Activated naive CD4-positive, alpha-beta T cell treated with anti-CD3 and anti-CD28 coated beads, Interleukin-2, amount 50 U/mL, for 72 hours (primary cell): ENCODE measurements around the gene KRT36. TPM values are rescaled to one million over a fixed set of nuclear protein-coding genes. Genes with fewer than 3 reads are reported as not detected.
A peak's percentile ranks its signal among the peaks of the same experiment; 100 is the strongest.

Experiments used
- ATAC-seq, 2 donors: fragments of 150-1000 bp; cut with Tn5 transposase; 2 replicates each; pipeline ENCODE4 v1.10.0; 2021; ENCODE audit warnings: mild to moderate bottlenecking in 2 of 2, moderate library complexity in 2 of 2
- DNase-seq, 2 donors: peaks; one replicate each; pipeline ENCODE4 v3.0.0; 2021 to 2022; ENCODE audit warnings: low spot score in 2 of 2
- H3K27ac Mint-ChIP-seq, 2 donors: one replicate each; pipeline ENCODE4 v1.8.0; 2022; ENCODE audit warnings: mild to moderate bottlenecking in 2 of 2, mixed read lengths in 2 of 2
- H3K36me3 Mint-ChIP-seq, 2 donors: one replicate each; pipeline ENCODE4 v1.8.0; 2022; ENCODE audit warnings: mixed read lengths in 2 of 2
- H3K9me3 Mint-ChIP-seq, 2 donors: one replicate each; pipeline ENCODE4 v1.8.0; 2022; ENCODE audit warnings: mixed read lengths in 2 of 2
- total RNA-seq, 2 donors: library from RNA; stranded (reverse); gene quantifications; one replicate each; pipeline ENCODE4 v1.2.3, GENCODE V29; 2022

Gene KRT36
- total RNA-seq, 2 donors from 2014 or later: not detected

GRCh38 chr17:41524261-41524660 is 34.6 kb upstream of the KRT36 start:
- Mint-ChIP-seq H3K9me3 (no peaks in the 10 kb centered on the region), H3K27ac (no peak overlapping the region), H3K36me3 (peaks cover 0 to 3% of the 10 kb centered on the region in 2 donors)
- ATAC-seq (no peak), DNase-seq (no peak)

GRCh38 chr17:41523787-41524186 is 34.1 kb upstream of the KRT36 start:
- no peaks in the 10 kb centered on the region for H3K36me3 Mint-ChIP-seq
- H3K9me3 Mint-ChIP-seq: no peaks in the 10 kb centered on the region
- no peak for ATAC-seq
- H3K27ac Mint-ChIP-seq: no peak overlapping the region
- DNase-seq: no peak

GRCh38 chr17:41523225-41523593 is 33.5 kb upstream of the KRT36 start:
- no peaks in the 10 kb centered on the region for H3K9me3 Mint-ChIP-seq
- DNase-seq: no peak
- no peak overlapping the region for H3K27ac Mint-ChIP-seq
- no peak for ATAC-seq
- H3K36me3 Mint-ChIP-seq: no peaks in the 10 kb centered on the region

- DNase-seq (no peak), ATAC-seq (no peak)
- no peak overlapping the region for H3K27ac Mint-ChIP-seq
- H3K36me3 Mint-ChIP-seq: no peaks in the 10 kb centered on the region
- no peaks in the 10 kb centered on the region for H3K9me3 Mint-ChIP-seq
Observed at GRCh38 chr17:41522301-41523224, 32.9 kb upstream of the KRT36 start.

- no peaks in the 10 kb centered on the region for H3K9me3 Mint-ChIP-seq
- H3K27ac Mint-ChIP-seq: peak overlapping the region; percentile 50 to 93
- no peaks in the 10 kb centered on the region for H3K36me3 Mint-ChIP-seq
- ATAC-seq (no peak), DNase-seq (no peak)
Observed at GRCh38 chr17:41521574-41522261, 32.0 kb upstream of the KRT36 start.

- no peaks in the 10 kb centered on the region for H3K9me3 Mint-ChIP-seq
- H3K27ac Mint-ChIP-seq: no peak overlapping the region
- ATAC-seq (no peak), DNase-seq (no peak)
- H3K36me3 Mint-ChIP-seq: no peaks in the 10 kb centered on the region
Observed at GRCh38 chr17:41520821-41521521, 31.3 kb upstream of the KRT36 start.

- Mint-ChIP-seq H3K36me3 (no peaks in the 10 kb centered on the region), H3K27ac (peak overlapping the region in 1 of 2 donors; percentile 5), H3K9me3 (no peaks in the 10 kb centered on the region)
- DNase-seq (no peak), ATAC-seq (no peak)
Observed at GRCh38 chr17:41519501-41520224, 30.0 kb upstream of the KRT36 start.

GRCh38 chr17:41518789-41519449 is 29.2 kb upstream of the KRT36 start, which contains the start of gene KRT15:
Gene KRT15, minus strand, starts transcription at chr17:41518890. Its CDS starts 63 bp downstream, at chr17:41518827.
- no peaks in the 10 kb centered on the region for H3K9me3 Mint-ChIP-seq
- H3K36me3 Mint-ChIP-seq: no peaks in the 10 kb centered on the region
- ATAC-seq (no peak), DNase-seq (no peak)
- H3K27ac Mint-ChIP-seq: peak within 1 kb of the TSS in 1 of 2 donors; percentile 5

- no peaks in the 10 kb centered on the region for H3K36me3 Mint-ChIP-seq
- no peak for ATAC-seq
- no peak for DNase-seq
- no peak overlapping the region for H3K27ac Mint-ChIP-seq
- no peaks in the 10 kb centered on the region for H3K9me3 Mint-ChIP-seq
Observed at GRCh38 chr17:41518031-41518430, 28.3 kb upstream of the KRT36 start.

- ATAC-seq (no peak), DNase-seq (no peak)
- no peaks in the 10 kb centered on the region for H3K9me3 Mint-ChIP-seq
- H3K27ac Mint-ChIP-seq: no peak overlapping the region
- H3K36me3 Mint-ChIP-seq: no peaks in the 10 kb centered on the region
Observed at GRCh38 chr17:41516830-41517283, 27.1 kb upstream of the KRT36 start.

GRCh38 chr17:41516147-41516829 is 26.6 kb upstream of the KRT36 start:
- Mint-ChIP-seq H3K27ac (no peak overlapping the region), H3K36me3 (no peaks in the 10 kb centered on the region), H3K9me3 (no peaks in the 10 kb centered on the region)
- DNase-seq (no peak), ATAC-seq (no peak)

- no peaks in the 10 kb centered on the region for H3K9me3 Mint-ChIP-seq
- no peak overlapping the region for H3K27ac Mint-ChIP-seq
Observed at GRCh38 chr17:41513168-41513547, 23.4 kb upstream of the KRT36 start.

GRCh38 chr17:41512546-41513167 is 22.9 kb upstream of the KRT36 start:
- Mint-ChIP-seq H3K9me3 (no peaks in the 10 kb centered on the region), H3K27ac (no peak overlapping the region), H3K36me3 (no peaks in the 10 kb centered on the region)
- ATAC-seq (no peak), DNase-seq (no peak)

More at GRCh38 chr17:41513168-41513547, 23.4 kb upstream of the KRT36 start:
- DNase-seq (no peak), ATAC-seq (no peak)
- no peaks in the 10 kb centered on the region for H3K36me3 Mint-ChIP-seq

GRCh38 chr17:41511716-41512115 is 22.0 kb upstream of the KRT36 start:
- Mint-ChIP-seq H3K9me3 (no peaks in the 10 kb centered on the region), H3K27ac (no peak overlapping the region), H3K36me3 (no peaks in the 10 kb centered on the region)
- DNase-seq: no peak
- ATAC-seq: no peak

GRCh38 chr17:41511116-41511515 is 21.4 kb upstream of the KRT36 start:
- no peak overlapping the region for H3K27ac Mint-ChIP-seq
- no peaks in the 10 kb centered on the region for H3K36me3 Mint-ChIP-seq
- ATAC-seq (no peak), DNase-seq (no peak)
- no peaks in the 10 kb centered on the region for H3K9me3 Mint-ChIP-seq
